ENCODE results near the gene LPP. TPM values are rescaled to one million over a fixed set of nuclear protein-coding genes. Genes with fewer than 3 reads are reported as not detected.

The LPP gene
- polyA plus RNA-seq, 2 of the 4 experiments (the other 2 are of a cell fraction), result 11.0 to 30.8 TPM

- Histone ChIP-seq H3K4me1 (peaks cover 89% of the 10 kb centered on the region), H3K4me2 (peak overlapping the region; percentile 91), H3K9me3 (no peaks in the 10 kb centered on the region), H3K27ac (peak overlapping the region; percentile 98 to 99; a peak in 5 of 6 replicates), H3K4me3 (no peak overlapping the region)
- ChIA-PET POLR2A (no interaction called here), CTCF (interaction anchor here (0.6 to 1.2 kb wide), 3 partner anchors 10 to 468 kb away, joined by 3 to 4 read pairs (median 4); no protein-coding TSS in a partner anchor)
- 88% methylated on average over 2 of the region's 2 CpGs for WGBS (ENCODE audit: missing lambda C conversion rate)
- ATAC-seq (no peak), FAIRE-seq (no peak), DNase-seq (ENCODE audit: low read depth in 1 of 2, low spot score in 1 of 2) (no peak)
- TF ChIP-seq KDM1A (IDR thresholded peaks at IDR 0.05; ENCODE audit: low read depth) (no peak), CBX8 (IDR thresholded peaks at IDR 0.05) (no peak)
Observed at GRCh38 chr3:188215129-188215528, 61.2 kb downstream of the LPP start.

GRCh38 chr3:188217011-188217463, 63.1 kb downstream of the LPP start:
- TF ChIP-seq MYC (IDR thresholded peaks at IDR 0.05; ENCODE audit: borderline replicate concordance, low read length) (no peak), GATA3 (IDR thresholded peaks at IDR 0.05; ENCODE audit: borderline replicate concordance) (no peak), POLR2A (IDR thresholded peaks at IDR 0.05; ENCODE audit: low read length) (no peak), RFX5 (IDR thresholded peaks at IDR 0.05) (no peak), JUN (IDR thresholded peaks at IDR 0.05) (no peak), JUNB (IDR thresholded peaks at IDR 0.05) (no peak)
- peak overlapping the region; percentile 42; the same call in 2 of the 3 replicates for H3K4me2 ChIP-seq
- ATAC-seq (no peak), FAIRE-seq (no peak), DNase-seq (ENCODE audit: low read depth in 1 of 2, low spot score in 1 of 2) (no peak)
- 78% methylated on average over 4 of the region's 4 CpGs for WGBS (ENCODE audit: missing lambda C conversion rate)
- POLR2A ChIA-PET, result no interaction called here
- H3K4me1 ChIP-seq, result peaks cover 97% of the 10 kb centered on the region
- H3K27ac ChIP-seq, result peak overlapping the region; percentile 45 to 72; a peak in 5 of 6 replicates
- no peaks in the 10 kb centered on the region for H3K9me3 ChIP-seq
- H3K4me3 ChIP-seq, result no peak overlapping the region
- CTCF ChIA-PET, result interaction anchor here (1.1 to 1.6 kb wide), 2 partner anchors 13 to 476 kb away, joined by 3 to 4 read pairs; no protein-coding TSS in a partner anchor

- Histone ChIP-seq H3K9me3 (no peaks in the 10 kb centered on the region), H3K4me2 (peak overlapping the region; percentile 58; the same call in 2 of the 3 replicates), H3K4me1 (peaks cover 100% of the 10 kb centered on the region), H3K4me3 (no peak overlapping the region), H3K27ac (peak overlapping the region; percentile 45 to 72; a peak in 5 of 6 replicates)
- DNase-seq (ENCODE audit: low read depth in 1 of 2, low spot score in 1 of 2) (no peak), FAIRE-seq (no peak), ATAC-seq (no peak)
- WGBS (ENCODE audit: missing lambda C conversion rate), result 68% methylated on average over 4 of the region's 4 CpGs
- ChIA-PET POLR2A (no interaction called here), CTCF (interaction anchor here (1.1 to 1.6 kb wide), 2 partner anchors 12 to 477 kb away, joined by 3 to 4 read pairs; no protein-coding TSS in a partner anchor)
- no peak for TF ChIP-seq HES2 (IDR thresholded peaks at IDR 0.05)
- TF ChIP-seq GATA3 (IDR thresholded peaks at IDR 0.05; ENCODE audit: borderline replicate concordance), result no peak
- no peak for TF ChIP-seq CHD4 (IDR thresholded peaks at IDR 0.05; ENCODE audit: borderline replicate concordance)
- no peak for TF ChIP-seq MAX (IDR thresholded peaks at IDR 0.05)
- no peak for TF ChIP-seq HOXA7 (CRISPR knock-in tag; IDR thresholded peaks at IDR 0.05)
- TF ChIP-seq CEBPB (IDR thresholded peaks at IDR 0.05), result no peak
- no peak for TF ChIP-seq POLR2A (IDR thresholded peaks at IDR 0.05; ENCODE audit: low read length)
- TF ChIP-seq ZC3H11A (IDR thresholded peaks at IDR 0.05), result no peak
- TF ChIP-seq ZNF302 (CRISPR knock-in tag; IDR thresholded peaks at IDR 0.05), result no peak
- TF ChIP-seq CBX8 (IDR thresholded peaks at IDR 0.05), result no peak
- TF ChIP-seq ESRRA (IDR thresholded peaks at IDR 0.05; ENCODE audit: borderline replicate concordance, low read length), result no peak
Observed at GRCh38 chr3:188217726-188218125, 63.8 kb downstream of the LPP start.

GRCh38 chr3:188218603-188219002, 64.6 kb downstream of the LPP start:
- Histone ChIP-seq H3K4me3 (no peak overlapping the region), H3K9me3 (no peaks in the 10 kb centered on the region), H3K4me1 (peaks cover 96% of the 10 kb centered on the region), H3K4me2 (peak overlapping the region; percentile 58), H3K27ac (peak overlapping the region; percentile 45 to 72; a peak in 5 of 6 replicates)
- no peak for ATAC-seq
- no peak for DNase-seq (ENCODE audit: low read depth in 1 of 2, low spot score in 1 of 2)
- POLR2A ChIA-PET, result no interaction called here
- 94% methylated on average over 1 of the region's 1 CpG for WGBS (ENCODE audit: missing lambda C conversion rate)
- CTCF ChIA-PET, result interaction anchor here (1.6 kb wide), 1 partner anchor 478 kb away, joined by 4 read pairs; no protein-coding TSS in a partner anchor
- no peak for FAIRE-seq
- TF ChIP-seq BCL3 (IDR thresholded peaks at IDR 0.05) (no peak), USF2 (IDR thresholded peaks at IDR 0.05) (no peak), KDM5A (IDR thresholded peaks at IDR 0.05) (no peak), POLR2A (IDR thresholded peaks at IDR 0.05; ENCODE audit: low read length) (no peak), RNF2 (IDR thresholded peaks at IDR 0.05; ENCODE audit: borderline replicate concordance, low read depth) (no peak), ATOH8 (CRISPR knock-in tag; IDR thresholded peaks at IDR 0.05; ENCODE audit: low read depth) (no peak), MAFK (IDR thresholded peaks at IDR 0.05; ENCODE audit: partially characterized antibody) (no peak), CBX2 (IDR thresholded peaks at IDR 0.05; ENCODE audit: borderline replicate concordance, low read depth) (no peak), ZC3H11A (IDR thresholded peaks at IDR 0.05) (no peak), CTCF (IDR thresholded peaks at IDR 0.05) (no peak), NR3C1 (IDR thresholded peaks at IDR 0.05) (no peak), JUN (IDR thresholded peaks at IDR 0.05) (no peak)
